Keratinocyte (primary cell): ENCODE results near the gene MRPS27. TPM values are rescaled to one million over a fixed set of nuclear protein-coding genes. Genes with fewer than 3 reads are reported as not detected.

ENCODE experiments used
- DNase-seq: peaks from one replicate; pipeline ENCODE4 v3.0.0-alpha.2; 2011; ENCODE audit warnings: low read depth, missing footprints, low spot score
- FAIRE-seq: peaks from 2 replicates; lab custom pipeline; 2011; peaks lifted over from hg19 to GRCh38; lab: Jason Lieb, UNC
- H2AFZ ChIP-seq: 2 replicates; pipeline ENCODE4 v1.6.0; 2012; ENCODE audit warnings: low read length, control low read depth, inconsistent platforms; ENCODE audit not compliant: control insufficient read depth
- H3K27ac ChIP-seq: 2 replicates; pipeline ENCODE4 v1.5.1; 2011; ENCODE audit warnings: low read length; ENCODE audit not compliant: control insufficient read depth, insufficient read depth
- H3K27me3 ChIP-seq: 3 replicates; pipeline ENCODE4 v1.6.0; 2011; ENCODE audit warnings: low read length; ENCODE audit not compliant: control insufficient read depth, insufficient read depth; ENCODE audit errors: extremely low read depth
- H3K36me3 ChIP-seq, 2 experiments: 2 replicates in 1 of 2; 3 replicates in 1 of 2; pipeline ENCODE4 v1.5.1; 2011; ENCODE audit warnings: low read length in 2 of 2, mild to moderate bottlenecking in 1 of 2; ENCODE audit not compliant: control insufficient read depth in 2 of 2, insufficient read depth in 2 of 2; ENCODE audit errors: extremely low read depth in 1 of 2
- H3K4me1 ChIP-seq: 3 replicates; pipeline ENCODE4 v1.5.1; 2011; ENCODE audit warnings: low read length; ENCODE audit not compliant: control insufficient read depth, insufficient read depth; ENCODE audit errors: extremely low read depth
- H3K4me2 ChIP-seq: 3 replicates; pipeline ENCODE4 v1.6.0; 2011; ENCODE audit warnings: low read depth, low read length; ENCODE audit not compliant: control insufficient read depth, insufficient read depth; ENCODE audit errors: extremely low read depth
- H3K4me3 ChIP-seq, 3 experiments: fragments of 200-600 bp in 1 of 3; sonication (generic) in 1 of 3; 2 replicates in 2 of 3; 3 replicates in 1 of 3; pipeline ENCODE4 v1.5.1; 2011 to 2016; ENCODE audit warnings: low read length in 3 of 3, mild to moderate bottlenecking in 3 of 3, control low read depth in 2 of 3, inconsistent platforms in 1 of 3, low read depth in 1 of 3, mixed read lengths in 1 of 3, mixed run types in 1 of 3, moderate library complexity in 1 of 3; ENCODE audit not compliant: control insufficient read depth in 2 of 3, insufficient read depth in 2 of 3; ENCODE audit errors: extremely low read depth in 1 of 3
- H3K79me2 ChIP-seq: 2 replicates; pipeline ENCODE4 v1.6.0; 2012; ENCODE audit warnings: low read length; ENCODE audit not compliant: control insufficient read depth, insufficient read depth
- H3K9ac ChIP-seq: 3 replicates; pipeline ENCODE4 v1.6.0; 2011; ENCODE audit warnings: low read length; ENCODE audit not compliant: control insufficient read depth, insufficient read depth; ENCODE audit errors: extremely low read depth
- H3K9me1 ChIP-seq: 3 replicates; pipeline ENCODE4 v1.6.0; 2011; ENCODE audit warnings: low read length; ENCODE audit not compliant: control insufficient read depth, insufficient read depth; ENCODE audit errors: extremely low read depth
- H3K9me3 ChIP-seq: 2 replicates; pipeline ENCODE4 v1.5.1; 2012; ENCODE audit warnings: low read depth, low read length; ENCODE audit not compliant: control insufficient read depth
- H4K20me1 ChIP-seq: 3 replicates; pipeline ENCODE4 v1.6.0; 2011; ENCODE audit warnings: low read length; ENCODE audit not compliant: control insufficient read depth, insufficient read depth; ENCODE audit errors: extremely low read depth
- CTCF ChIP-seq, 3 experiments: IDR thresholded peaks in 1 of 3; conservative IDR thresholded peaks in 1 of 3; optimal IDR thresholded peaks in 1 of 3; 2 replicates in 2 of 3; 3 replicates in 1 of 3; pipeline versions ENCODE3 to v1.5.1; 2011; ENCODE audit warnings: low read length in 3 of 3, mild to moderate bottlenecking in 3 of 3, moderate library complexity in 2 of 3, control low read depth in 1 of 3, inconsistent platforms in 1 of 3; ENCODE audit not compliant: insufficient read depth in 2 of 3; ENCODE audit errors: extremely low read depth in 1 of 3
- EZH2 ChIP-seq: IDR thresholded peaks from one replicate; pipeline ENCODE4 v1.6.1; 2012; ENCODE audit warnings: inconsistent platforms, mild to moderate bottlenecking, low read length, moderate library complexity
- dilution Hi-C: fragments of 300-500 bp; cut with MboI; formaldehyde crosslinking; loops from one replicate; pipeline ENCODE4 v1.7.0; 2020; ENCODE audit warnings: low sequenced_read_pairs; ENCODE audit not compliant: extremely low pct_ligation_motif_present
- polyA plus RNA-seq, 5 experiments: library from polyadenylated mRNA; depleted of rRNA in 3 of 5; stranded (reverse) in 3 of 5; stranded (forward) in 1 of 5; unstranded in 1 of 5; fragments of >200 nt; gene quantifications; 1 replicate in 1 of 5; 2 replicates in 3 of 5; 3 replicates in 1 of 5; pipeline versions ENCODE4 v1.2.1 to v1.2.3, GENCODE V29; 2011 to 2012; ENCODE audit warnings: missing spikeins in 2 of 5, low read depth in 1 of 5, low replicate concordance in 1 of 5

Gene MRPS27
- polyA plus RNA-seq, 1 donor (not counting 4 experiments of a cell fraction or from before 2014, with no cell fraction given): 98.7 TPM

GRCh38 chr5:72202331-72202825 is 117.7 kb downstream of the MRPS27 start:
- FAIRE-seq (no peak), DNase-seq (no peak)
- dilution Hi-C loops: no loop called here
- Histone ChIP-seq H3K4me3 (no peak overlapping the region), H3K79me2 (no peaks in the 10 kb centered on the region), H3K36me3 (peaks cover 0 to 5% of the 10 kb centered on the region in 2 experiments), H3K9me3 (no peaks in the 10 kb centered on the region), H3K4me2 (no peak overlapping the region), H3K27ac (no peak overlapping the region), H2AFZ (no peak overlapping the region), H3K9ac (no peak overlapping the region), H3K9me1 (peaks cover 2% of the 10 kb centered on the region), H3K27me3 (no peaks in the 10 kb centered on the region), H3K4me1 (no peaks in the 10 kb centered on the region), H4K20me1 (no peaks in the 10 kb centered on the region)
- no peak for TF ChIP-seq CTCF (optimal IDR thresholded peaks at IDR 0.05 in 1 of 3, IDR thresholded peaks at IDR 0.05 in 1 of 3, conservative IDR thresholded peaks at IDR 0.05 in 1 of 3; ENCODE audit: extremely low read depth in 1 of 3, insufficient read depth in 2 of 3, low read length in 3 of 3)
- TF ChIP-seq EZH2: no peak

- dilution Hi-C loops: no loop called here
- no peak overlapping the region for H3K9ac ChIP-seq
- TF ChIP-seq EZH2 (no peak), CTCF (optimal IDR thresholded peaks at IDR 0.05 in 1 of 3, IDR thresholded peaks at IDR 0.05 in 1 of 3, conservative IDR thresholded peaks at IDR 0.05 in 1 of 3; ENCODE audit: extremely low read depth in 1 of 3, insufficient read depth in 2 of 3, low read length in 3 of 3) (no peak)
- H2AFZ ChIP-seq: no peak overlapping the region
- no peaks in the 10 kb centered on the region for H3K27me3 ChIP-seq
- peaks cover 0 to 6% of the 10 kb centered on the region in 2 experiments for H3K36me3 ChIP-seq
- no peaks in the 10 kb centered on the region for H3K79me2 ChIP-seq
- H3K4me1 ChIP-seq: no peaks in the 10 kb centered on the region
- no peak for FAIRE-seq
- H4K20me1 ChIP-seq: no peaks in the 10 kb centered on the region
- H3K9me3 ChIP-seq: no peaks in the 10 kb centered on the region
- DNase-seq: no peak
- H3K9me1 ChIP-seq: peaks cover 2% of the 10 kb centered on the region
- no peak overlapping the region for H3K4me3 ChIP-seq
- H3K4me2 ChIP-seq: no peak overlapping the region
- H3K27ac ChIP-seq: no peak overlapping the region
These were observed 120.4 kb downstream of the MRPS27 start for GRCh38 chr5:72199681-72200080.
